ENCODE measurements around the gene SPATA19.

SPATA19 gene

GRCh38 chr11:133818302-133818701 lies 27.0 kb downstream of the SPATA19 start:
- no peak overlapping the region for H3K9ac ChIP-seq (ENCODE audit: low read depth in 1 of 2, low read length in 2 of 2)
- no peaks in the 10 kb centered on the region for H3K9me3 ChIP-seq (ENCODE audit: control insufficient read depth in 2 of 2, low read length in 2 of 2)
- no peaks in the 10 kb centered on the region for H3K4me1 ChIP-seq (ENCODE audit: control insufficient read depth in 2 of 2, insufficient read depth in 2 of 2, low read length in 2 of 2)
- no peaks in the 10 kb centered on the region for H3K36me3 ChIP-seq (ENCODE audit: control insufficient read depth in 2 of 2, insufficient read depth in 2 of 2, low read length in 2 of 2)
- no peaks in the 10 kb centered on the region for H3K27me3 ChIP-seq (ENCODE audit: control insufficient read depth in 2 of 2, insufficient read depth in 2 of 2, low read length in 2 of 2)
- no peak overlapping the region for H3K4me3 ChIP-seq (ENCODE audit: low read length in 2 of 2)
- H3K27ac ChIP-seq (ENCODE audit: low read depth in 2 of 2, low read length in 2 of 2), result no peak overlapping the region

DNA sequence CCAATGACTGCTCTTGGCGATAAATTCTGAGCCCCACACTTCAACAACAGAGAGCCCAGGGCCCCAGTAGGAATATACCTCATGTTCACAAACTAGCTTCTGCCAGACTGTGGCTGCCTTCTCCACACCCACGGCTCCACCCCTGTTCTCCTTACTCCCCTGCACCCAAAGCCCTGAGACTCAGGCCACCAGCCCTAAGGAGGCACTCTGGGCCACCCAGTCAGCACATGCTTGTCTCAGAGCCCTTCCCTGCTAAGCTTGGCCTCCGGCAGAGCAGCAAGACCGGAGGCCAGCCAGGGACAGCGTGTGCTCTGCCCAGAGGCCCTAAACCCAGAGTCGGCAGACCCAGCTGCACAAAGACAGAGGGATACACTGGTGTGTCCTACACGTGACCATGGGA lies 27.9 kb downstream of the SPATA19 start:
- no peak overlapping the region for H3K27ac ChIP-seq (ENCODE audit: low read depth in 2 of 2, low read length in 2 of 2)
- H3K9ac ChIP-seq (ENCODE audit: low read depth in 1 of 2, low read length in 2 of 2), result no peak overlapping the region
- H3K9me3 ChIP-seq (ENCODE audit: control insufficient read depth in 2 of 2, low read length in 2 of 2), result no peaks in the 10 kb centered on the region
- no peaks in the 10 kb centered on the region for H3K27me3 ChIP-seq (ENCODE audit: control insufficient read depth in 2 of 2, insufficient read depth in 2 of 2, low read length in 2 of 2)
- H3K4me3 ChIP-seq (ENCODE audit: low read length in 2 of 2), result no peak overlapping the region
- no peaks in the 10 kb centered on the region for H3K36me3 ChIP-seq (ENCODE audit: control insufficient read depth in 2 of 2, insufficient read depth in 2 of 2, low read length in 2 of 2)
- H3K4me1 ChIP-seq (ENCODE audit: control insufficient read depth in 2 of 2, insufficient read depth in 2 of 2, low read length in 2 of 2), result no peaks in the 10 kb centered on the region

GRCh38 chr11:133816146-133816870 lies 29.0 kb downstream of the SPATA19 start:
- H3K4me3 ChIP-seq (ENCODE audit: low read length in 2 of 2), result no peak overlapping the region
- H3K36me3 ChIP-seq (ENCODE audit: control insufficient read depth in 2 of 2, insufficient read depth in 2 of 2, low read length in 2 of 2), result no peaks in the 10 kb centered on the region
- no peak overlapping the region for H3K9ac ChIP-seq (ENCODE audit: low read depth in 1 of 2, low read length in 2 of 2)
- H3K27ac ChIP-seq (ENCODE audit: low read depth in 2 of 2, low read length in 2 of 2), result no peak overlapping the region
- H3K4me1 ChIP-seq (ENCODE audit: control insufficient read depth in 2 of 2, insufficient read depth in 2 of 2, low read length in 2 of 2), result no peaks in the 10 kb centered on the region
- no peaks in the 10 kb centered on the region for H3K27me3 ChIP-seq (ENCODE audit: control insufficient read depth in 2 of 2, insufficient read depth in 2 of 2, low read length in 2 of 2)
- H3K9me3 ChIP-seq (ENCODE audit: control insufficient read depth in 2 of 2, low read length in 2 of 2), result no peaks in the 10 kb centered on the region

- Histone ChIP-seq H3K27ac (ENCODE audit: low read depth in 2 of 2, low read length in 2 of 2) (no peak overlapping the region), H3K4me1 (ENCODE audit: control insufficient read depth in 2 of 2, insufficient read depth in 2 of 2, low read length in 2 of 2) (no peaks in the 10 kb centered on the region), H3K9ac (ENCODE audit: low read depth in 1 of 2, low read length in 2 of 2) (no peak overlapping the region), H3K9me3 (ENCODE audit: control insufficient read depth in 2 of 2, low read length in 2 of 2) (no peaks in the 10 kb centered on the region), H3K36me3 (ENCODE audit: control insufficient read depth in 2 of 2, insufficient read depth in 2 of 2, low read length in 2 of 2) (no peaks in the 10 kb centered on the region), H3K27me3 (ENCODE audit: control insufficient read depth in 2 of 2, insufficient read depth in 2 of 2, low read length in 2 of 2) (no peaks in the 10 kb centered on the region), H3K4me3 (ENCODE audit: low read length in 2 of 2) (no peak overlapping the region)
Observed at GRCh38 chr11:133815636-133816035, 29.7 kb downstream of the SPATA19 start.

- no peak overlapping the region for H3K4me3 ChIP-seq (ENCODE audit: low read length in 2 of 2)
- H3K9me3 ChIP-seq (ENCODE audit: control insufficient read depth in 2 of 2, low read length in 2 of 2), result no peaks in the 10 kb centered on the region
- no peaks in the 10 kb centered on the region for H3K4me1 ChIP-seq (ENCODE audit: control insufficient read depth in 2 of 2, insufficient read depth in 2 of 2, low read length in 2 of 2)
- H3K27me3 ChIP-seq (ENCODE audit: control insufficient read depth in 2 of 2, insufficient read depth in 2 of 2, low read length in 2 of 2), result no peaks in the 10 kb centered on the region
- H3K36me3 ChIP-seq (ENCODE audit: control insufficient read depth in 2 of 2, insufficient read depth in 2 of 2, low read length in 2 of 2), result no peaks in the 10 kb centered on the region
- H3K27ac ChIP-seq (ENCODE audit: low read depth in 2 of 2, low read length in 2 of 2), result no peak overlapping the region
- H3K9ac ChIP-seq (ENCODE audit: low read depth in 1 of 2, low read length in 2 of 2), result no peak overlapping the region
Observed at GRCh38 chr11:133814588-133815100, 30.7 kb downstream of the SPATA19 start.

DNA sequence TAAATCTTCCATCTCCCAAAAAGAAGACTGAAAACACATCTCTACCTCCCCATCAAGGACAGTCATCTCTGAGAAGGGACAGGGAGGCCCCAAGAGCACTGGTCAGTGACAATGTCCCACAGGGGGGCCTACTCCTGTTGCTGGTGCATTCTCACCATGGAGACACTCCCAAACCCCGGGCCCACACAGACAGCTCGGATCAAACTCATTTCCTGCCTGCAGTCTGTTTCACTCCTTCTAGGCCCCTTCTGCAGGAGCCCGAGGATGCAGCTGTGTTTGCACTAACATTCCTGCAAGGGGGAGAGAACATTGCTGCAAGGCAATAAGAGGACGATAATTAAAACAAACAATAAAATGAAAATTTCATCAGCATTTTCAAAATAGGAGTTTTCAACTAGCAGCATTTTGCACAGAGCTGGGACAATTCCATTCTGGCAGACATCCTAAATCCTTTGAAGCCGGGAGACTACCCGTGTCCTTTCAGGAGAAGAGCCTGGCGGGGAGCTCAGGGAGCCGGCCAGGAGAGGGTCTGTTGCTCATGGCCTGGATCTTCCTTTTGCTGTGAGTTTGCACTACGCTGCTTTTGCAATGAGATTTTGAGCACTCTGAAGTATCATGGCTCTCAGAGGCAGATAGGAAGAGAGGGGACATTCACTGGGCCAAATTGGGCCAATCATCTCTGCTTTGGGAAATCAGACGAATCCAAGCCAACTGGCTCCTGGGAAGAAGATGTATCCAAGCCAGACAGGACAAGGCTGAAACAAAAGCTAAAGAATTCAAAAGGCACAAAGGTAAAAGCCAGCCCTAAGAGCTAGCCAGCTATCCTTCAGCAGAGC lies 33.2 kb downstream of the SPATA19 start:
- no peak overlapping the region for H3K9ac ChIP-seq (ENCODE audit: low read depth in 1 of 2, low read length in 2 of 2)
- H3K36me3 ChIP-seq (ENCODE audit: control insufficient read depth in 2 of 2, insufficient read depth in 2 of 2, low read length in 2 of 2), result no peaks in the 10 kb centered on the region
- no peaks in the 10 kb centered on the region for H3K27me3 ChIP-seq (ENCODE audit: control insufficient read depth in 2 of 2, insufficient read depth in 2 of 2, low read length in 2 of 2)
- no peak overlapping the region for H3K4me3 ChIP-seq (ENCODE audit: low read length in 2 of 2)
- H3K27ac ChIP-seq (ENCODE audit: low read depth in 2 of 2, low read length in 2 of 2), result no peak overlapping the region
- no peaks in the 10 kb centered on the region for H3K4me1 ChIP-seq (ENCODE audit: control insufficient read depth in 2 of 2, insufficient read depth in 2 of 2, low read length in 2 of 2)
- H3K9me3 ChIP-seq (ENCODE audit: control insufficient read depth in 2 of 2, low read length in 2 of 2), result no peaks in the 10 kb centered on the region

DNA sequence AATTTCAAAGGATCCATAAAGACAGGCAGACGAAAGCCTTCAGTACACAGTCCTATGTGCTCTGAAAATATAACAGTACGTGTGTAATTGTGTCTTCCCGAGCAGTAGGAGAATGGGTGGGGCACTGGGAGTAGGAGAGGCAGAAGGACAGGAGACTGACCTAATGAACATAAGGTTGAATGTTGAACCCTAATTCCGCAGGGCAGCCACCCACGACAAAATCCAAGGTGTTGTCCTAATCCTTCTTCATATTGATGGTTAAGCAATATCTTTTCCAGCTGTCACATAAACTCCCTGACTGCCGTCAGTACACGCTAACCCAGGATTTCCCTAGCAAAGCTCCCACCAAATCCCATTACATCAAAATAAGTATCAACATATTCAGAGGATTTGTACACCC lies 34.5 kb downstream of the SPATA19 start:
- no peaks in the 10 kb centered on the region for H3K9me3 ChIP-seq (ENCODE audit: control insufficient read depth in 2 of 2, low read length in 2 of 2)
- H3K4me3 ChIP-seq (ENCODE audit: low read length in 2 of 2), result no peak overlapping the region
- no peaks in the 10 kb centered on the region for H3K27me3 ChIP-seq (ENCODE audit: control insufficient read depth in 2 of 2, insufficient read depth in 2 of 2, low read length in 2 of 2)
- H3K27ac ChIP-seq (ENCODE audit: low read depth in 2 of 2, low read length in 2 of 2), result no peak overlapping the region
- no peaks in the 10 kb centered on the region for H3K4me1 ChIP-seq (ENCODE audit: control insufficient read depth in 2 of 2, insufficient read depth in 2 of 2, low read length in 2 of 2)
- H3K9ac ChIP-seq (ENCODE audit: low read depth in 1 of 2, low read length in 2 of 2), result no peak overlapping the region
- no peaks in the 10 kb centered on the region for H3K36me3 ChIP-seq (ENCODE audit: control insufficient read depth in 2 of 2, insufficient read depth in 2 of 2, low read length in 2 of 2)

DNA sequence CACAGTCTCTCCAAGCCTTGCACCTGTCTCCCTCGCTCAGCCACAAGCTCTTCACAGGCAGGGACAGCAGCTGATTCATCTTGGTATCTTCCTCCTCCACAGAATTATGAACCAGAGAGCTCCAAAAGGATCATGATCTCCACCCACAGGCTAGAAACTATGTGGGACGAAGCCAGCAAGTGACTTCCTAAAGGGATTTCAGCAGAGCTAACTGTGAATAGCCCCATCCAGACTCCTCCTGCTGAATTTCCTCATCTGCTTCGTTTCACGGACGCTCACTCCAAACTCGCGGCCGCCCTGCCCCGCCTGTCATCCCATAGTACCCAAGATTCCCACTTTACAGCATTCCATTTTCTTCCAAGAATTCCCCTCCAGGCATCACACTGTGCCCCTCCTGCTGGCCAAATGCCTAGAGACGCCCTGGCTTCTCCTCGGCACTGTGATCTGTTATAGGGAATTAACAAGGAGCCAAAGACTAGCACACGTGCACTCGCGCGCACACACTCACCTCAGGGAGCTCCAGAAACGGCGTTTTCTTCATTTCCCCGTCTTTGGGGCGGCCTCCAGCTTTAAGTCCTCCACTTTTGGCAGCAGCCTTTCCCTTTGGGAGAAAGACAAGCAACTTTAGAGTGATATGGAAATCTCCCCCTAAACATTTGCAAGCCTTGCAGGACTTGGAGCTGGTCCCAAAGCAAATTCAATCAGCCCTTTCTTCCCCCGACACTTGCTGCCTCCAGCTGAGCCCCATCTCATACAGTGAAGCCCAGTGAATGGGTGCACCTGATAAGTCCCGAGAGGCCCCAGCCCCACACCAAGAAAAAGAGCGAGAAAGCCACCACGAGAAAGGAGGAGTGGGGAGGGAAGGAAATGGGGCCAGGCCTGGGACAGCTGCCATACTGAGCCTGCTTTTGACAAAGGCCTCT lies 35.5 kb downstream of the SPATA19 start:
- Histone ChIP-seq H3K27ac (ENCODE audit: low read depth in 2 of 2, low read length in 2 of 2) (no peak overlapping the region), H3K9me3 (ENCODE audit: control insufficient read depth in 2 of 2, low read length in 2 of 2) (no peaks in the 10 kb centered on the region), H3K4me1 (ENCODE audit: control insufficient read depth in 2 of 2, insufficient read depth in 2 of 2, low read length in 2 of 2) (no peaks in the 10 kb centered on the region), H3K4me3 (ENCODE audit: low read length in 2 of 2) (no peak overlapping the region), H3K27me3 (ENCODE audit: control insufficient read depth in 2 of 2, insufficient read depth in 2 of 2, low read length in 2 of 2) (no peaks in the 10 kb centered on the region), H3K36me3 (ENCODE audit: control insufficient read depth in 2 of 2, insufficient read depth in 2 of 2, low read length in 2 of 2) (no peaks in the 10 kb centered on the region), H3K9ac (ENCODE audit: low read depth in 1 of 2, low read length in 2 of 2) (no peak overlapping the region)

GRCh38 chr11:133808393-133809140 lies 36.7 kb downstream of the SPATA19 start:
- H3K27me3 ChIP-seq (ENCODE audit: control insufficient read depth in 2 of 2, insufficient read depth in 2 of 2, low read length in 2 of 2), result no peaks in the 10 kb centered on the region
- no peak overlapping the region for H3K4me3 ChIP-seq (ENCODE audit: low read length in 2 of 2)
- no peaks in the 10 kb centered on the region for H3K36me3 ChIP-seq (ENCODE audit: control insufficient read depth in 2 of 2, insufficient read depth in 2 of 2, low read length in 2 of 2)
- no peaks in the 10 kb centered on the region for H3K9me3 ChIP-seq (ENCODE audit: control insufficient read depth in 2 of 2, low read length in 2 of 2)
- no peak overlapping the region for H3K9ac ChIP-seq (ENCODE audit: low read depth in 1 of 2, low read length in 2 of 2)
- H3K4me1 ChIP-seq (ENCODE audit: control insufficient read depth in 2 of 2, insufficient read depth in 2 of 2, low read length in 2 of 2), result no peaks in the 10 kb centered on the region
- H3K27ac ChIP-seq (ENCODE audit: low read depth in 2 of 2, low read length in 2 of 2), result no peak overlapping the region

Measured in mucosa of rectum (tissue), 2 donors.